Mesodermal cell (in vitro differentiated cells): Measurements from ENCODE around the gene CDC123.
A peak's percentile ranks its signal among the peaks of the same experiment; 100 is the strongest.
"Not testable (repeated sequence)": the region's sequence is repeated elsewhere in the genome, so short reads cannot be mapped to it uniquely, and the experiment has no call there.

Experiments used
- H3K27ac ChIP-seq: 2 replicates; pipeline ENCODE4 v1.7.0; 2013; ENCODE audit warnings: mild to moderate bottlenecking, low read depth, low read length, moderate library complexity; ENCODE audit not compliant: severe bottlenecking
- H3K36me3 ChIP-seq: 2 replicates; pipeline ENCODE4 v1.7.1; 2013; ENCODE audit warnings: mild to moderate bottlenecking, low read length, moderate library complexity; ENCODE audit not compliant: control insufficient read depth, insufficient read depth
- H3K4me1 ChIP-seq: one replicate; pipeline ENCODE4 v1.7.1; 2013; ENCODE audit warnings: mild to moderate bottlenecking, low read length; ENCODE audit not compliant: insufficient read depth, control insufficient read depth, poor library complexity, severe bottlenecking
- H3K4me3 ChIP-seq: 2 replicates; pipeline ENCODE4 v1.7.0; 2013; ENCODE audit warnings: low read length, control low read depth, mild to moderate bottlenecking; ENCODE audit not compliant: insufficient read depth, poor library complexity, severe bottlenecking; ENCODE audit errors: extremely low read depth
- H3K9me3 ChIP-seq: 2 replicates; pipeline ENCODE4 v1.7.1; 2013; ENCODE audit warnings: mild to moderate bottlenecking, low read length, moderate library complexity; ENCODE audit not compliant: control insufficient read depth
- WGBS, 2 experiments: methylation state at CpG; one replicate each; pipeline ENCODE4 v1.1.5; 2013; ENCODE audit warnings: missing lambda C conversion rate in 2 of 2; ENCODE audit not compliant: insufficient coverage in 2 of 2; 5-methylcytosine and 5-hydroxymethylcytosine counted together

Gene CDC123

GRCh38 chr10:12208460-12208859 lies 12.5 kb downstream of the CDC123 start:
- Histone ChIP-seq H3K4me3 (no peak overlapping the region), H3K9me3 (no peaks in the 10 kb centered on the region), H3K36me3 (peaks cover 89% of the 10 kb centered on the region), H3K27ac (no peak overlapping the region), H3K4me1 (no peaks in the 10 kb centered on the region)
- 96 to 100% methylated on average over 3 to 5 of the region's 5 CpGs for WGBS, 2 experiments

- Histone ChIP-seq H3K9me3 (no peaks in the 10 kb centered on the region), H3K4me3 (no peak overlapping the region), H3K36me3 (peaks cover 79% of the 10 kb centered on the region), H3K4me1 (no peaks in the 10 kb centered on the region), H3K27ac (no peak overlapping the region)
- 86 to 89% methylated on average over 1 to 2 of the region's 3 CpGs for WGBS, 2 experiments
These were observed 16.5 kb downstream of the CDC123 start for GRCh38 chr10:12212454-12212853.

- H3K36me3 ChIP-seq: peaks cover 79% of the 10 kb centered on the region
- H3K9me3 ChIP-seq: no peaks in the 10 kb centered on the region
- H3K27ac ChIP-seq: no peak overlapping the region
- no peaks in the 10 kb centered on the region for H3K4me1 ChIP-seq
- WGBS, 2 experiments: 83% methylated on average over 1 of the region's 3 CpGs; no CpG with 5 or more reads in 1 of the 2 experiments
- no peak overlapping the region for H3K4me3 ChIP-seq
These were observed 17.6 kb downstream of the CDC123 start for GRCh38 chr10:12213621-12214020.

- WGBS, 2 experiments: 92% methylated on average over 2 of the region's 4 CpGs; no CpG with 5 or more reads in 1 of the 2 experiments
- Histone ChIP-seq H3K4me3 (no peak overlapping the region), H3K9me3 (no peaks in the 10 kb centered on the region), H3K27ac (peak overlapping the region; percentile 19), H3K4me1 (no peaks in the 10 kb centered on the region), H3K36me3 (peaks cover 79% of the 10 kb centered on the region)
These were observed 18.1 kb downstream of the CDC123 start for GRCh38 chr10:12214093-12214492.

GRCh38 chr10:12214763-12215218 lies 18.8 kb downstream of the CDC123 start:
- whole genome bisulfite sequencing, 2 experiments: 0 to 60% methylated on average over 1 of the region's 6 CpGs
- Histone ChIP-seq H3K36me3 (peaks cover 80% of the 10 kb centered on the region), H3K27ac (peak overlapping the region; percentile 19), H3K9me3 (no peaks in the 10 kb centered on the region), H3K4me3 (no peak overlapping the region), H3K4me1 (no peaks in the 10 kb centered on the region)

GRCh38 chr10:12218991-12219390 lies 23.0 kb downstream of the CDC123 start:
- Histone ChIP-seq H3K4me1 (no peaks in the 10 kb centered on the region), H3K36me3 (peaks cover 81% of the 10 kb centered on the region), H3K4me3 (no peak overlapping the region), H3K27ac (no peak overlapping the region), H3K9me3 (peaks cover 4% of the 10 kb centered on the region)
- WGBS, 2 experiments: 97 to 100% methylated on average over 8 of the region's 8 CpGs

- WGBS, 2 experiments: 96 to 98% methylated on average over 5 to 6 of the region's 10 CpGs
- H3K36me3 ChIP-seq: peaks cover 89% of the 10 kb centered on the region
- H3K4me3 ChIP-seq: no peak overlapping the region
- peaks cover 7% of the 10 kb centered on the region for H3K9me3 ChIP-seq
- no peak overlapping the region for H3K27ac ChIP-seq
- H3K4me1 ChIP-seq: no peaks in the 10 kb centered on the region
These were observed 25.6 kb downstream of the CDC123 start for GRCh38 chr10:12221323-12222298.

- Histone ChIP-seq H3K9me3 (peaks cover 7% of the 10 kb centered on the region), H3K4me3 (no peak overlapping the region), H3K36me3 (peaks cover 83% of the 10 kb centered on the region), H3K27ac (no peak overlapping the region), H3K4me1 (no peaks in the 10 kb centered on the region)
- 100% methylated on average over 1 of the region's 2 CpGs; no CpG with 5 or more reads in 1 of the 2 experiments for WGBS, 2 experiments
These were observed 29.5 kb downstream of the CDC123 start for GRCh38 chr10:12225444-12225843.

- 92 to 93% methylated on average over 12 to 15 of the region's 28 CpGs for WGBS, 2 experiments
- not testable (repeated sequence) for H3K27ac ChIP-seq, H3K4me1 ChIP-seq, H3K4me3 ChIP-seq, H3K9me3 ChIP-seq
- peaks cover 83% of the 10 kb centered on the region for H3K36me3 ChIP-seq
These were observed 30.4 kb downstream of the CDC123 start for GRCh38 chr10:12226438-12226837.

- 94 to 97% methylated on average over 10 to 11 of the region's 11 CpGs for WGBS, 2 experiments
- Histone ChIP-seq H3K4me1 (no peaks in the 10 kb centered on the region), H3K36me3 (peaks cover 81% of the 10 kb centered on the region), H3K27ac (no peak overlapping the region), H3K9me3 (peaks cover 4% of the 10 kb centered on the region), H3K4me3 (no peak overlapping the region)
These were observed 32.9 kb downstream of the CDC123 start for GRCh38 chr10:12228851-12229250.

GRCh38 chr10:12234687-12235086 lies 38.7 kb downstream of the CDC123 start:
- Histone ChIP-seq H3K4me1 (peaks cover 17% of the 10 kb centered on the region), H3K27ac (peak overlapping the region; percentile 36), H3K36me3 (peaks cover 86% of the 10 kb centered on the region)
- WGBS, 2 experiments: 100% methylated on average over 2 to 4 of the region's 5 CpGs
- H3K4me3 ChIP-seq, H3K9me3 ChIP-seq: not testable (repeated sequence)
